GM19455 (cell line): ENCODE data around the gene GALK1.

Experiments
- ATAC-seq: cut with Tn5 transposase; IDR thresholded peaks from one replicate; pipeline ENCODE4 v1.9.1; 2021; ENCODE audit not compliant: unreplicated experiment

Gene GALK1

GRCh38 chr17:75751676-75752404 lies 13.2 kb downstream of the GALK1 start:
- no peak for ATAC-seq

DNA sequence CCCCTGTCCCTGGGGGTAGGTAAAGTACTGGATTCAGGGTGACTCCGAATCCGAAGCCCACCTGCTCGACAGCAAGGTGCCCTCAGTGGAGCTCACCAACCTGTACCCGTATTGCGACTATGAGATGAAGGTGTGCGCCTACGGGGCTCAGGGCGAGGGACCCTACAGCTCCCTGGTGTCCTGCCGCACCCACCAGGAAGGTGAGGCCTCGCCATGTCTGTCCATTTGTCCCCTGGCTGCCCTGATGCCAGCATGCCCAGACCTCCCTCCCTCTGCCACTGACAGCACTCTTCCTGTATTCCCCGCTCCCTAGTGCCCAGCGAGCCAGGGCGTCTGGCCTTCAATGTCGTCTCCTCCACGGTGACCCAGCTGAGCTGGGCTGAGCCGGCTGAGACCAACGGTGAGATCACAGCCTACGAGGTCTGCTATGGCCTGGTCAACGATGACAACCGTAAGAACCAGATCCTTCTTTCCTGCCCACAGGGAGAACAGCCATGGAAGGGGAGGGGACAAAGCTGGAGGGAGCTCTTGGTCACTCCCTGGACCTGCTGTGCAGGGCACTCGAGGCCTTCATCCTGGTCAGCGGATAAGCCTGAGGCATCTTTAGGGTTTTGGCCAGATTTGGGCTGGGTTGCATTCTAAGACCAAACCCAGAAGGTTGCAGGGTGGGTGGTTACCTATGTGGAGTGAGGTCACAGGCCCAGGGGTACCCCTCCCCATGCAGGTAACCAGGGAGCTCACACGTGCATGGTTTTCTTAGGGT lies 14.2 kb downstream of the GALK1 start:
- ATAC-seq = no peak

DNA sequence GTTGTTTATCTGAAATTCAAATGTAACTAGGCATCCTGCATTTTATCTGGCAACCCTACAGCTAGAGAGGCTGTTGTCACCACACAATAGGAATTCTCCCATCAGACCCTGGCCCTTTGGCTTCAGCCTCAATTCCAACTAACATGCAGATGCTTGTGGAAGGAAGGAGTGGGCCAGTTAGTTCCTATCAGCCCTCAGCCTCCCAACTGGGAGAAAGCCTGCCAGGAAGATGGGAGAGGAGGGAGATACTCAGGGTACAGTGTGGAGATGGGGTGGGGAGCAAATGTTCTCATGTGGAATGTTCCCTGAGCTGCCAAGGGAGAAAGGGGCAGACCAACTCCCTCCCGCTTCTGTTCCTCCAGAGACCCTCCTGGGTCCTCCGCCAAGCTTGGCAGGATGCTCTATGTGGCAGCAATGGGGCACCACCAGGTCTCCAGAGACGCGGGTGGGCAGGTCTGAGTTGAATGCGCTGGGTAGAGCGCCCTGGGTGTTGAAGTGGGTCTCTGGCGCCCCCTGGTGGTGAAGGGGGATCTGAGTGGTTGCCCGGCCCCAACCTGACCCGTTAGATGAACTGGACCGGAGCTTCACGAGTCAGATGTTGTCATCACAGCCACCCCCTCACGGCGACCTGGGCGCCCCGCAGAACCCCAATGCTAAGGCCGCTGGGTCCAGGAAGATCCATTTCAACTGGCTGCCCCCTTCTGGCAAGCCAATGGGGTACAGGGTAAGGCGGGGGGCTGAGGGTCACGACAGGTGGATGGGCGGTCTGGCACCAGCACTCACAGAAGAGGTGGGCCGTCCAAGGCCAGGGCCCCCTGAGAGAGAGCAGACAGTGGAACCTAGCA lies 15.2 kb downstream of the GALK1 start:
- no peak for ATAC-seq

GRCh38 chr17:75748706-75749105 lies 16.3 kb downstream of the GALK1 start:
- no peak for ATAC-seq

DNA sequence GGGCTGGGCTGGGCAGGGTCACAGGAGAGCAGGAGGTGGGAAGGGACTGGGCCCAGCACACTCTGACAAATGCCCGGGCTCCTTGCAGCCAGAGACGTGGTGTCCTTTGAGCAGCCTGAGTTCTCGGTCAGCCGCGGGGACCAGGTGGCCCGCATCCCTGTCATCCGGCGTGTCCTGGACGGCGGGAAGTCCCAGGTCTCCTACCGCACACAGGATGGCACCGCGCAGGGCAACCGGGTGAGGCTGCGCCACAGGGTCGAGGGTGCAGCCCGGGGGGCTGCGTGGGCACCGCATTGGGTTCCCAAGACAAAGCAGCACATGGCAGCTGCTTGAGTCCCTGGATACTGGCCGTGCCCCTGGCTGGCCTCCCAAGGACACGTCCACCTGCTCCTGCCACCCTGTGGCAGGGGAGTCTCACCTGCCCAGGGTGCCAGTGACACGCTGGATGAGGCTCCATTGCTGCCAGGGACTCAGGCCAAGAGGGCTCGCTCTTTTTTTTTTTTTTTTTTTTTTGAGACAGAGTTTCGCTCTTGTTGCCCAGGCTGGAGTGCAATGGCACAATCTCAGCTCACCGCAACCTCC lies 21.3 kb downstream of the GALK1 start:
- no peak for ATAC-seq

DNA sequence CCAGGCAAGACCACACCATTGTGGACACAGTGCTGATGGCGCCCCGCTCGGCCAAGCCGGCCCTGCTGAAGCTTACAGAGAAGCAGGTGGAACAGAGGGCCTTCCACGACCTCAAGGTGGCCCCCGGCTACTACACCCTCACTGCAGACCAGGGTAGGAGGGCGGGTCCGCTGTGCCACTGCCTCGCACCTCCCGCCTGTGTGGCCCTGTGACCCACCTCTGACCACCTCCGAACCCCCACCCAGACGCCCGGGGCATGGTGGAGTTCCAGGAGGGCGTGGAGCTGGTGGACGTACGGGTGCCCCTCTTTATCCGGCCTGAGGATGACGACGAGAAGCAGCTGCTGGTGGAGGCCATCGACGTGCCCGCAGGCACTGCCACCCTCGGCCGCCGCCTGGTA lies 22.7 kb downstream of the GALK1 start:
- no peak for ATAC-seq

- no peak for ATAC-seq
These were observed 24.3 kb downstream of the GALK1 start for GRCh38 chr17:75740631-75741077.

DNA sequence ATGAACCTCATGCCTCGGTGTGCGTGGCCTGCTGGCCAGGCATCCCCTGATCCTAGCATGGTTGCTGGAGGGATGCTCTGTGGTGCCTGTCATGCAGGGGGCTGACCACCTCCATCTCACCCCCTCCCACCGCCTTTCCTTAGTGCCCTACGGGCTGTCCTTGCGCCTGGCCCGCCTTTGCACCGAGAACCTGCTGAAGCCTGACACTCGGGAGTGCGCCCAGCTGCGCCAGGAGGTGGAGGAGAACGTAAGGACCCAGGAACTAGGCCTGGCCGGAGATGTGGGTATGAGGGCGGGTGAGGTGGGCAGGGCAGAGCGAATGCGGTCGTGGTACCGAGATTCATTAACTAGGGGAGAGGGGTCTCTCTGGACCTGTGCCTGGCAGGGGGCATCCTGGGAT lies 24.8 kb downstream of the GALK1 start:
- ATAC-seq = no peak

DNA sequence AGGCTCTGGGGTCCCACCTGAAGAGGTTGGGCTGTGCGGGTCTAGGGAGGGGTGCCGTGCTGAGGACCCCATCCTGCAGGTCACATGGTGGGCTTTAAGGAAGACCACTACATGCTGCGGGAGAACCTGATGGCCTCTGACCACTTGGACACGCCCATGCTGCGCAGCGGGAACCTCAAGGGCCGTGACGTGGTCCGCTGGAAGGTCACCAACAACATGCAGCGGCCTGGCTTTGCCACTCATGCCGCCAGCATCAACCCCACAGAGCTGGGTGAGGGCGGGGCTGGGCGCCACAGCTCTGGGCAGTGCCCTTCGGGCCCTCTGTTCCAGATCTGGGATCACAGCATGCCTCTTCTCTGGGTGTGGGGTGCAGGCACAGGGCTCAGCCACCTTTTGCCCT lies 25.2 kb downstream of the GALK1 start:
- no peak for ATAC-seq

DNA sequence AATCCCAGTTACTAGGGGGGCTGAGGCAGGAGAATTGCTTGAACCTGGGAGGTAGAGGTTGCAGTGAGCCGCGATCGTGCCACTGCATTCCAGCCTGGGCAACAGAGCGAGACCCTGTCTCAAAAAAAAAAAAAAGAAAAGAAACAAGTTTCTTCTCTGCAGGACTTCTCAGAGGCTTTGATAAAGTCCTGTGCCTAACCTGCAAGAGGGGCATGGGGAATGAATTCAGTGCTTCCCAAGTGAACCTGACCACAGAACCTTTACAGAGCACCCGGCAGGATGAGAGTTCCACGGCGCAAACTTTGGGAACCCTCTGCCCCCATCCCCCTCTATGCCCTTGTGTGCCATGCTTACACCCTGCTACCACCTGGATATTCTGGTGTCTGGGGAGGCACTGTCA lies 25.8 kb downstream of the GALK1 start:
- ATAC-seq = no peak

DNA sequence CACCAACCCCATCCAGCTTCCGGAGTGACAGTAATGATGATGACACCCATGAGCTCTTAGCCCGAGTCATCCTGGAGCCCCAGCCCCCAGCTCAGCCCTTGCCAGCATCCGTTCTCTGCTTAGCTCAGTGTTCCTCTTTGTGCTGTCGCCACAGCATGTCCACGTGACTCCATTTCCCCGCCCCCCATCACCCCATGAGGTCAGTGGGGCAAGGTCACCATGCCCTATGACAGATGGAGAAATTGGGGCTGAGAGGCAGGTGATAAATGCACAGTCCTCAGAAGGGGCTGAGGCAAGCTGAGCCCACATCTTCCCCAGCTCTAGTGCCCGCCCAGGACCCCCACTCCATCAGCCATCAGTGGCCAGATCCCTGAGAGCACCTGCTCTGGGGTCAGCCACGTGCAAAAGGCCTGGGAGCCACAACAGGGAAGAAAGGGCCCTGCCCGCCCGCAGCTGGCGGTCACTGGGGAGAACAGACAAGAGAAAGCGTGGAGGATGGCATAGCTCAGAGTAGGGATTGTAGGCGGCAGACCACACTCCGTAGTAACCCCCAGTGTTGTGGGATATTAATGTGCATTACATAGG lies 26.7 kb downstream of the GALK1 start:
- no peak for ATAC-seq

DNA sequence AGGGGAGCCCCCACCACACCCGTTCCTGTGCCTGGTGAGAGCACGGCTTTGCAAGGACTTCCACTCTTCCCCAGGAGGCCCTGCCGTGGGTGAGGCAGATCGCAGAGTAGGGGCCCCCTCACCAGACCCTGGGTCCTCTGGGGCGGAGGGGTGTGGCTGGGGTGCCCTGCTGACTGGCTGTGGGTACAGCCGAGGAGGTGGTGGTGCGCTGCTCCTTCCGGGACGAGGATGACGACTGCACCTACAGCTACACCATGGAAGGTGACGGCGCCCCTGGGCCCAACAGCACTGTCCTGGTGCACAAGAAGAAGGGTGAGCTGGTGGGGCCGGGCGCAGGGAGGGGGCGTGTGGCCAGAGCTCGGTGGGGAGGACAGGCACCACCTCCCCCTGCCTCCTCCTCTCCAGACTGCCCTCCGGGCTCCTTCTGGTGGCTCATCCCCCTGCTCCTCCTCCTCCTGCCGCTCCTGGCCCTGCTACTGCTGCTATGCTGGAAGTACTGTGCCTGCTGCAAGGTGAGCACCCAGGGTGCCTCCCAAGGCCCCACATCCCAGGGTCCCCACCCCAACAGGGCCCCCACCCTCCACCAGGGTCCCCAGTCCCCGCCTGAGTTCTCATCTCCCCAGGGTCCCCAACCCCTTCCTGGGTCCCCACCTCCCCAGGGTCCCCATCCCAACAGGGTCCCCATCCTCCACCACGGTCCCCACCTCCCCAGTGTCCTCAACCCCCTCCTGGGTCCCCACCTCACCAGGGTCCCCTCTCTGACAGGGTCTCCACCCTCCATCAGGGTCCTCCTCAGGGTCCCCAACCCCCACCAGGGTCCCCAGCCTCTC lies 27.6 kb downstream of the GALK1 start:
- ATAC-seq = no peak

- no peak for ATAC-seq
These were observed 28.7 kb downstream of the GALK1 start for GRCh38 chr17:75736173-75736835.

DNA sequence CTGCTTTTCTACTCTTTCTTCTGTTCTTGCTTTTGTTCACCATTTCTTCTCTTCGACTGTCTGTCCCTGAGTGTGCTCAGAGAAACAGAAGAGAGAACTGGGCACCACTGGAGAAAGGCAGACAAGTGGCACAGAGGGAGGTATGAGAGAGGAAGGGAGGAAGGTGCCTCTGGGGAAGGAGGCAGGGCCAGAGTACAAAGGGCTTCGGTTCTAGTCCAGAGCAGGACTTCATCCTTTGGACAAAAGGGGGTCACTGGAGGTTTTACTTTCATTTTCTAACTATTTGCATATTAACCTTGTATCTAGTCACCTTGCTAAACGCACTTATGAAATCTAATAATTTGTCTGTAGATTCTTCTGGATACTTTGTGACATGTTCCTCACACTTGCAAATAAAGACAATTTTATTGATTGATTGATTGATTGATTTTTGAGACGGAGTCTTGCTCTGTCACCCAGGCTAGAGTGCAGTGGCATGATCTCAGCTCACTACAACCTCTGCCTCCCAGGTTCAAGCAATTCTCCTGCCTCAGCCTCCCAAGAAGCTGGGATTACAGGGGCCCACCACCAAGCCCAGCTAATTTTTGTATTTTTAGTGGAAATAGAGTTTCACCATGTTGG lies 30.2 kb downstream of the GALK1 start:
- ATAC-seq = no peak

DNA sequence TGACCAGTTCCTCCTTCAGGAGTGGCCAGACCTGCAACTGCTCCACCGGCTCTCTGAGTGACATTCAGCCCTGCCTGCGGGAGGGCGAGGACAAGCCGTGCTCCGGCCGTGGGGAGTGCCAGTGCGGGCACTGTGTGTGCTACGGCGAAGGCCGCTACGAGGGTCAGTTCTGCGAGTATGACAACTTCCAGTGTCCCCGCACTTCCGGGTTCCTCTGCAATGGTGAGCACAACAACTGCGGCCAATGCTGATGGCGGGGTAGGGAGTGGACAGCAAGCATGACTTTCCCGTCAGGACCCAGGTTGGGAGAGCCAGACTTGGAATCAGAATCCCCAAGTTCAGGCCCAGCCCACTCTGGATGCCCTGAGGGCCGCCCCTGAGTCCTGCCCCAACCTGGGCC lies 31.5 kb downstream of the GALK1 start:
- ATAC-seq = no peak

GRCh38 chr17:75731716-75732498 lies 33.1 kb downstream of the GALK1 start:
- no peak for ATAC-seq

GRCh38 chr17:75731086-75731715 lies 33.8 kb downstream of the GALK1 start:
- ATAC-seq = no peak

- no peak for ATAC-seq
These were observed 34.9 kb downstream of the GALK1 start for GRCh38 chr17:75730065-75730464.
